GM10847 (cell line): ENCODE data around the gene COL25A1.

Experiments used
- POLR2A ChIP-seq: IDR thresholded peaks from 2 replicates; pipeline ENCODE4 v1.6.1; 2011; ENCODE audit not compliant: insufficient read length; ENCODE audit errors: extremely low read depth

The COL25A1 gene

DNA sequence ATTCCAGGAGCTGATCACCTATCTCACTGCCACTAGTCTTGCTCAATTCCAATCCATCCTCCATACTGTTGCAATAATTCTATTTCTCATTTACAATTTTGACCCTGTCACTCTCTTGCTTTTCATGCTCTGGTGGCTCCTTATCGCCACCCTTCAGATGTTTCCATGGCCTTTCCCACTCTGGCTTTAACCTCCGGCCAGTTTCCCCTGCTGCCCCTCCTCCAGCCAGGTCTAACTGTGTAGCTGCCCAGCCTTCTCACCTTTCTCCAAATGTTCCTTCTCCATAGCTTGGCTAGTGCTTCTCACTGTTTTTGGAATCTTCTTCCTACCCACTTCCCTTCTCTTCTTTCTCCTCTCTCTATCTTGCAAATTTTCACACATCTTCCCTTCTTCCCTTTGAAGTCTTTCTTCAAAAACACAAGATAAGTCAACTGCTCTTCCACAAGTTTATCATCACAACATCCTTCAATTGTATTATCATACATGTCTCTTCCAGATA, 153.8 kb downstream of the COL25A1 start:
- TF ChIP-seq POLR2A, result no peak

DNA sequence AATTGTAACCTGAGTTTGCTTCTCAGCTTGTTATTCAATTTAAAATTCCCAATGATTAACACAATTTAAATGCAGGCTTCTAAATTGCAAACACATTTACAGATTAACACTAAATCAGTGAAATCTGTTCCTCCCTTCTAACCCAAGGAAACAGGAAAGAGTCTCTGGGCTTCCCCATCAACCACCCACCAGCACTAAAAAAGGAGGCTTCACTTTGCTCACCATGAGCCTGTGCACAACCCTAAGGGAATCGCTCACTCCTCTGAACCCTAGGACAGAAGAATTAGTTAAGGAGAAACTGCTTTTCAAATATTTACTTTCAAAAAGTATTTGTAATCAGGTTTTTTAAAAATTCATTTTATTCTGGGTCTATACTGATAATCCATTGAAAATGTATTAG, 155.3 kb downstream of the COL25A1 start:
- TF ChIP-seq POLR2A, result no peak

DNA sequence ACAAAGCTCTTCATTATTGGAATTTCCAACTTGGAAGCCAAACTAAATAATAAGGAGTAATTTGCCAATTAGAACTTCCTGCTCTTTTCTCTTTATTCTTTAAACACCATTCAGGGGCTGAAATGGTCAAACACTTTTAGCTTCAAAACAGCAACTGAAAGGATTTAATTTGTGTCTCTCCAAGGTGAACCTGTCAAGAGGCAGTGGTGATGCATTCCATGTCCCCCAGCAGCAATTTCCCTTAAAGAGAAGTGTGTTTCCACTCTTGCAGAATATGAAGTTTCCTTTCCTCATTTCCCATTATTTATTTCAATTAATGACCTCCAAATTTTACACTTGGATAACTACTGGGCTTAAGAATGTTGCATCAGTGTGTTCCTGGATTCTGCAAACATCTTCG, 156.0 kb downstream of the COL25A1 start:
- no peak for TF ChIP-seq POLR2A

DNA sequence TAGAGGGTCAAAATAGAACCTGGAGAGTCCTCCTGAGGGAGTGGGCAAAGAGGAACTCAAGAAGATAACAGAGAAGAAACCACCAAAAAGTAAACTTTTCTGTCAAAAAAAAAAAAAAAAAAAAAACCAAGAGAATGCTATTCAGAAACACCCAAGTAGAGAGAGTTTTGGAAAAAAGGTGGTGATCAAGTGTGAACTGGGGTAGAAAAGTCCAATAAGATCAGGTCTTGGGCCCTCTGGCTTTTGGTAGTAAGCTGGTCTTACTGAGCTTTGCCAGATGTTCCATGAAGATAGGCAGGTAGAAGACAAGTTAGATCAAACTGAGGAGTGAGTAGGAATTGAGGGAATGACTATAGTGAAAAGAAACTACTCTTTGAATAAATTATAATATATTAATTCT, 167.5 kb downstream of the COL25A1 start:
- no peak for TF ChIP-seq POLR2A

DNA sequence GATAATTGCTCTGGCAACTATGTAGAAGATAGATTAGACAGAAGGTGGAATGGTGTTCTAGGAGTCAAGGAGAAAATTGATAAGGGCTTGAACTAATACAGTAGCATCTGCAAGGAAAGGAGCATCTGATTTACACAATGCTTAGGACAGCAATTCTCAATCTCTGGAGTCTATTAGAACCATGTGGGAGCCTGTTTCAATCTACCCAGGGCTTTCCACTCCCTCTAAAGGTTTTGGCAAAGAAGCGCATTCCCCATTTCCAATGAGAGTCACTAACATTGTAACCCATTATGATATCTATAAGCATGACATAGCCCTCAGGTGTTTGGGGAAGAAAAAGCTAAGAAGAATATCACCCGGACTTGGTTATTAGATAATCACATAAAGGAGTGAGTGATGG, 168.2 kb downstream of the COL25A1 start:
- no peak for TF ChIP-seq POLR2A

DNA sequence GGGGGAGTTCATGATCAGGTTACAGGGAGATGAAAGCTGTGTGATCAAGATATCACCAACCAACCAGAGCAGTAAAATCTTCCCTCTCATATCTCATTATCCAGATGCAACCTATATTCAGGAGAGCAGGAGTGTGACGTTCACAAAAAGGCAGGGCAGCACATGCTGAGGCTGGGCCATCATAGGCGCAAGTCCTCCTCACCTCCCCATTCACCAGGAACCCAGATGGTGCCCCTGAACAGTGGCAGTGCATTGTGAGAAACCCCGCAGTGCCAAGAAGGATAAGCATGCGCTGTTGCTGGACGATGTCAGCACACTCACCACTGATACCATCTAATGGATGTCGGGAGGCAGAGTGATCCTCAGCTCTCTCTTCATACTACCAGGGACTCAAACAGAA, 170.9 kb downstream of the COL25A1 start:
- TF ChIP-seq POLR2A, result no peak

DNA sequence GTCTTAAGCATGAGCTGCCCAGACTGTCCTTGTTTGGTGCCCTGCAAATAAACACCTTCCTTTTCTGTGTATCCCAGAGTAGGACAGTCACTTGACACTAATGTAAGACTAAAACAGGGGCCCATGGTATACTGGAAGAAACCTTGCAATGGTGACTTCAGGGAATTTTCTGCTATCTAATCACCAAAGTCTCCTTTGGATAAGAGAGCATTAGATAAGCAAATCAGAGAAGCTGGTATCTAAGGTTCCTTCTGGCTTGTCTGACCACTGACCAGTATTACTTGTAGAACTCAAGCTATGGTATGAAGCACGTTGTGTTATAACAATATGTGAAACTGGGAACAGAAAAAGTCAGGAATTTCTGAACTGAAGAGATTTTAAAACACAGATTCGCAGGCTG, 173.9 kb downstream of the COL25A1 start:
- TF ChIP-seq POLR2A, result no peak

DNA sequence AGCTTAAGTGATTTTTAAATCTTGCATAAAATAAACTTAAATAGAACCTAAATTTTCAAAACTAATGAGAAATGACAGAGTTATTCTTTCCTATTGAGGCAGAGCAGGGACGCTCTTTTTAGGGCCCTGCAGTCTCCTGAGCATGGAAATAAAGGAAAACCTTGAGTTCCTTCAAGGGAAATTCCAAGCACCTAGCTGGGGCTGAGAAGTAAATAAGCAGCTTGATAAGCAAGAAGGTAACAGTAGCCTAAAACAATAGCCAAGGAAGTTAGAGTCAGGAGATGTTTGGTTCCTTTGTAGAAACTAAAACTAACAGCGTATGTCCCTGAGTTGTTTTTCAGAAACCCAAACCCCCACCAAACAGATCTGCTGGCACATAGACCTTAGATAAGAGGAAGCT, 174.6 kb downstream of the COL25A1 start:
- TF ChIP-seq POLR2A, result no peak

DNA sequence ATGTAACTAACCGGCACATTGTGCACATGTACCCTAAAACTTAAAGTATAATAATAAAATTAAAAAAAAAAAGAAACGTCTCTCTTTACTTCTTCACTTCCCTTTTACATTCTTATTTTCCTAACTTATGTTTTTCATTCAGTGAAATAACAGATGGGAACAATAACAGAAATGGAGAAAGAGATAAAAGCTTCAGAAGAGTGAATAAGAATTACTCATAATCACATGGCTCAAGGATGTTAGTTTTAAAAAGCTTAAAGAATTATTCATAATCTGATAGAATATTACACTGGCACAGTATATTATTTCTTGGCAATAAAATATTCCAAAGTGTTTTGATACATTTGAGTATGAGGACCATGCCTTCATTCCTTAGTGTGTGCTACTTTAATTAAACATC, 175.6 kb downstream of the COL25A1 start:
- no peak for TF ChIP-seq POLR2A

DNA sequence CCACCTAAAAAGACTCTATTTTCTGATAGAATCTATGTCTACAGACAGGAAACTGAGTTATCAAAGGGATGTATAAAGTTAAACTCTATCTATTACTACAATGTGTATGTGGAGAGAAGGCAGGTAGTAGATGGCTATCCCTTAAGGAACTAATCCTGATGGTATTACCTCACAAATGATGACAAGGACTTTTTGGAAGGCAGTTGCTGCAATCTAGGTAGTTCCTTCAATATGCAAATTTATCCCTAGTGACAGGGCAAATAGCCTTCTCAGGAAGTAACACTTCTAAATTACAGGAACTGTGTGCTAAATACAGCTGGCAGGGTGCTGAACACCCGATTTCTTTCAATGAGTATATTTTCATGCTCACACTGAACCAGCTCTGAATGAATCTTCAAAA, 177.4 kb downstream of the COL25A1 start:
- no peak for TF ChIP-seq POLR2A

DNA sequence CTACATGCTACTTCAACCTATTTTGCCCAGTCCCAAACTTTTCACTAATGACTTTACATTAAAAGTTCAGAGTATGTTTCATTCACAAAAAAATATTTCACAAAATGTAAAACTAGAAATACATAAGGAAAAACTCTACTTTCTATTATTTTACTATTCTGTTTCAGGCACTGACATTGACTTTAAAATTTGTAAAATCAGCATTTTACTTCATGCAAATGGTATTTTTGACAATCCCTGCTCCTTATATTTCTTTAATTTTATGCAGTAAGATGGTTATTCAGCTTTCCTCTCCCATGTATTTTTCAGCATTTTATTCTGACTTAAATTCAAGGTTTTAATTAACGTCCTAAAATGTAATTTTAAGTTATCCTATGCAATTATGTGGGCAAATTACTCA, 178.5 kb downstream of the COL25A1 start:
- no peak for TF ChIP-seq POLR2A

DNA sequence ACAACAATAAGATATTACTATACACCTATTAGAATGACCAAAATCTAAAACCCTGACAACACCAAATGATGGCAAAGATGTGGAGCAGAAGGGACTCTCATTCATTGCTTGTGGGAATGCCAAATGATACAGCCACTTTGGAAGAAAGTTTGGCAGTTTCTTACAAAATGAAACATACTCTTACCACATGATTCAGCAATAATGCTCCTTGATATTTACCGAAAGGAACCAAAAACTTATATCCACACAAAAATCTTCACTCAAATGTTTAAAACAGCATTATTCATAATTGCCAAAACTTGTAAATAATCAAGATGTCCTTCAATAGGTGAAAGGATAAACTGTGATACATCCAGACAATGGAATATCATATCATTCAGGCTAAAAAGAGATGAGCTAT, 180.9 kb downstream of the COL25A1 start:
- TF ChIP-seq POLR2A, result no peak

DNA sequence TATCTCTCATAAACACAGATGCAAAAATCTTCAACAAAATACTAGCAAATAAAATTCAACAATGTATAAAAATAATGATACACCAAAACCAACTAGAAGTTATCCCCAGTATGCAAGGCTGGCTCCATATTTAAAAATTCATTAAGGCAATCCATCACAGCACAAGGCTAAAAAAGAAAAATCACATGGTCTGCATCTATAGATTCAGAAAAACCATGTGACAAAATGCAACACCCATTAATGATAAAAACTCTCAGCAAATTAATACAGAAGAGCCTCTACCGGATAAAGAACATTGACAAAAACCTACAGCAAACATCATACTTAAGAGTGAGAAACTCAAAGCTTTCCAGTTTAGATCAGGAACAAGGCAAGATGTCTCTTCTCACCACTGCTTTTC, 182.6 kb downstream of the COL25A1 start:
- no peak for TF ChIP-seq POLR2A

DNA sequence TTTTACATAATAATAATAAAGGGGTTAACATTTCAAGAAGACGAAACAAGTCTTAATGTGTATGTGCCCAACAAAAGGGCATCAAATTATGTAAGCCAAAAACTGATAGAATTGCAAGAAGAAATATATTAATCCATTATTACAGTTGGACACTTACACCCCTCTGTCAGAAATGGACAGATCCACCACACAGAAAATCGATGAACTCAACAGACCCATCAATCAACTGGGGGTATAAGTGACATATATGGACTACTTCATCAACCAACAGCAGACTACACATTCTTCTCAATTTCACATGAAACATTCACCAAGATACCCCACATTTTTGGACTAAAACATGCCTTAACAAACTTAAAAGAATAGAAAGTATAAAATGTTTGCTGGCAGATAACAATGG, 183.8 kb downstream of the COL25A1 start:
- TF ChIP-seq POLR2A, result no peak

DNA sequence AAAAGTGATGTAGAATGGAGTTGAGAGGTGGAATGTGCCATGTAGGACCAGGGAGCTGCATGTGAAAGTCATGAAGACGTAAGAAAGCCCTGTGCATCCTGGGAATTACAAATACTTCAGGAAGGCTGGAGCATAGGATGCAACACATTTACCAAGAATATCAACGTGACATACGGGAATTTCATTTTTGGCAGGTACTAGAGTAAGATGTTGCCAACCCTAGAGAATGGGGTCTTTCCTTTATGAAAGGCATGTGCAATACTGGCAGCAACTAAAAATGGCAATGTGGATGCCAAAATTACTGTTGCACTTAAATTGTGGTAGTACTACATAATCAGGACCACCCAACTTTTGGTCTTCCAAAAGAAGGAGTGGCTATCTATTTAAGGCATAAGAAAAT, 188.0 kb downstream of the COL25A1 start:
- TF ChIP-seq POLR2A, result no peak

DNA sequence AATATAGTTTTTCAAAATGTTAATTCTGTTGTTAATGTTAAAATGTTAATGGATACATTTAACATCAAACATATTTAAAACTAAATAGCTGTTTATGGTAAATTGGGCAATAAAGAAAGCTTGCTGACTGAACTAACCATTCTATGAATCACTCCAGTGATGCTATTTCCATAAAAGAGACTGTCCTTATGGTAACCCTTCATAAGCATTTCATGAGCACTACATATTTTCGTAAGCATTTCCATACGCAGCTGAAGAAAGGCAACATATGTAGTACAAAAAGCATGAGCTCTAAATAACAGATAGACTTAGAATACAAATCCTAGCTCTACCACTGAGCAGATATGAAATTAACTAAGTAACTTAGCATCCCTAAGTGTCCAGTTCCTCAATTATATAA, 188.9 kb downstream of the COL25A1 start:
- TF ChIP-seq POLR2A, result no peak

DNA sequence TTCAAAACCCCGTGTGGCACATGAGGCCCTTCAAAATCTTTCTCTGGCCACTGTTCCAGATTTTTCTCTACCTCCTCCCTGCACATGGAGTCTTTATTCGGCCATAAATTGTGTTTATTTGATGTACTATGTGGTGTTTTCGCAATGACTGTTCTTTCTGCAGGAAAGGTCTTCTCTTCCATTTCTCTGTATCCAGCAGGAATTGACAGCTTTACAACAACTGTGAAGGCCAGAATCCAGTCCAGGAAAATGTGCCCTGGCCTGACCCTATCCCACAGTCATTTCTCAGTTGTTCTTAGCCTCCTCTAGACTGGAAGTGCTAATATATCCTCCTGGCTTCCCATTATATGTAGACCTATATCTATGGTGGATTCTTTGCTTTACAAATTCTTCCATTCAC, 191.4 kb downstream of the COL25A1 start:
- no peak for TF ChIP-seq POLR2A

DNA sequence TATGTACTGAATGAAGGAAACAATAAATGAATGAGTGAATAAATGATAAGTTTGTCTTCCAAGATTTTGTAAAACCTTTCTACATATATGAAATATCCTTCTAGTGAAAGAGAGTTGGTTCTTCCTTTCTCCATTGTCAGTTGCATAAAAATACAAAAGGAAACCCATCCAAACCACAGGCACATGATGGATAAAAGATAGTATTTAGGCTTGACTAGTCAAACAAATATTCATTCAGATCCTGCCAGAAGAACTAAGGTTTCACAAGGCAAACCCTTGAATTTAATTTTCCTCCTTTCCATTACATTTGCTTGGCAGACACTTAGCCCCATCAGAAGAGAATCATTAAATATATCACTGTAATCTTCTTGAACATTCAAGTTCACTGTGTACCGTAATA, 208.4 kb downstream of the COL25A1 start:
- no peak for TF ChIP-seq POLR2A
